ENCODE results near the gene ATP1B3. TPM values are rescaled to one million over a fixed set of nuclear protein-coding genes. Genes with fewer than 3 reads are reported as not detected.

Gene ATP1B3
- total and polyA plus RNA-seq, 4 donors: 6.8 to 30.2 (median 11.3) TPM

GRCh38 chr3:141900343-141900742 lies 23.9 kb downstream of the ATP1B3 start:
- Histone ChIP-seq H3K27me3 (ENCODE audit: control insufficient read depth in 4 of 4, insufficient read depth in 4 of 4, low read length in 3 of 4) (no peaks in the 10 kb centered on the region), H3K36me3 (ENCODE audit: control insufficient read depth in 4 of 4, insufficient read depth in 3 of 4, low read depth in 1 of 4, low read length in 3 of 4) (no peaks in the 10 kb centered on the region), H3K4me1 (ENCODE audit: control insufficient read depth in 4 of 4, insufficient read depth in 4 of 4, low read length in 3 of 4) (no peaks in the 10 kb centered on the region), H3K27ac (ENCODE audit: low read depth in 1 of 2, low read length in 2 of 2) (no peak overlapping the region), H3K4me3 (ENCODE audit: low read depth in 1 of 3, low read length in 3 of 3) (no peak overlapping the region), H3K9ac (ENCODE audit: low read depth in 1 of 2, low read length in 2 of 2) (no peak overlapping the region), H3K9me3 (ENCODE audit: control insufficient read depth in 4 of 4, low read length in 3 of 4) (peaks cover 0 to 7% (median 2%) of the 10 kb centered on the region in 4 donors)
- DNase-seq (ENCODE audit: low spot score): no peak
- over 99% methylated on average over 3 of the region's 3 CpGs for WGBS
- no peak for TF ChIP-seq SP1 (IDR thresholded peaks at IDR 0.05)
- no peak for TF ChIP-seq JUND (IDR thresholded peaks at IDR 0.05)

GRCh38 chr3:141901914-141902313 lies 25.5 kb downstream of the ATP1B3 start:
- no peak overlapping the region for H3K9ac ChIP-seq (ENCODE audit: low read depth in 1 of 2, low read length in 2 of 2)
- no peak for DNase-seq (ENCODE audit: low spot score)
- 80% methylated on average over 2 of the region's 2 CpGs for WGBS
- H3K27me3 ChIP-seq (ENCODE audit: control insufficient read depth in 4 of 4, insufficient read depth in 4 of 4, low read length in 3 of 4): no peaks in the 10 kb centered on the region
- TF ChIP-seq JUND (IDR thresholded peaks at IDR 0.05): no peak
- TF ChIP-seq RAD21 (IDR thresholded peaks at IDR 0.05): no peak
- TF ChIP-seq CTCF (IDR thresholded peaks at IDR 0.05; ENCODE audit: low read depth, low read length, missing input control): no peak
- no peak for TF ChIP-seq YY1 (IDR thresholded peaks at IDR 0.05)
- TF ChIP-seq EGR1 (IDR thresholded peaks at IDR 0.05; ENCODE audit: low read depth in 2 of 2): no peak
- TF ChIP-seq REST (IDR thresholded peaks at IDR 0.05): no peak
- H3K4me1 ChIP-seq (ENCODE audit: control insufficient read depth in 4 of 4, insufficient read depth in 4 of 4, low read length in 3 of 4): no peaks in the 10 kb centered on the region
- H3K9me3 ChIP-seq (ENCODE audit: control insufficient read depth in 4 of 4, low read length in 3 of 4): peaks cover 0 to 7% (median 2%) of the 10 kb centered on the region in 4 donors
- no peaks in the 10 kb centered on the region for H3K36me3 ChIP-seq (ENCODE audit: control insufficient read depth in 4 of 4, insufficient read depth in 3 of 4, low read depth in 1 of 4, low read length in 3 of 4)
- no peak overlapping the region for H3K27ac ChIP-seq (ENCODE audit: low read depth in 1 of 2, low read length in 2 of 2)
- H3K4me3 ChIP-seq (ENCODE audit: low read depth in 1 of 3, low read length in 3 of 3): no peak overlapping the region

DNA sequence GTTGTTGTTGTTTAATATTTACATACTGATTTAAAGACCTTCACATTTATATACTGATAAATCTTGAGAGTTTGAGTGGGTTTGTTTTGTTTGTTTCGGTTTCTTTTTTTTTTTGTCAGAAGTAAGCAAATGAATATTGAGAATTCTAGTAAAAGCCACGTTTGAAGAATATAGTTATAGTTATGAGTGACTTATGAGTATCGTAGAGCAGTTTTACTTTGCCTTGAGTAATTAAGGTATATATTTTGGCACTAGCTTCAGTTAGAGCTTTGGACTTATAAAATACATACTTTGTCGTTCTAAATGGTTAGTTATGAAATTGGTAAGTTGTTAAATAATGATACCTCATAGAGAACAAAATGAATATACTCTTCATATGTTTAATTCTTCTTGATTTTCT lies 27.8 kb downstream of the ATP1B3 start:
- Histone ChIP-seq H3K4me3 (ENCODE audit: low read depth in 1 of 3, low read length in 3 of 3) (no peak overlapping the region), H3K4me1 (ENCODE audit: control insufficient read depth in 4 of 4, insufficient read depth in 4 of 4, low read length in 3 of 4) (no peaks in the 10 kb centered on the region), H3K36me3 (ENCODE audit: control insufficient read depth in 4 of 4, insufficient read depth in 3 of 4, low read depth in 1 of 4, low read length in 3 of 4) (no peaks in the 10 kb centered on the region), H3K27ac (ENCODE audit: low read depth in 1 of 2, low read length in 2 of 2) (no peak overlapping the region), H3K27me3 (ENCODE audit: control insufficient read depth in 4 of 4, insufficient read depth in 4 of 4, low read length in 3 of 4) (no peaks in the 10 kb centered on the region), H3K9me3 (ENCODE audit: control insufficient read depth in 4 of 4, low read length in 3 of 4) (peaks cover 0 to 7% (median 2%) of the 10 kb centered on the region in 4 donors), H3K9ac (ENCODE audit: low read depth in 1 of 2, low read length in 2 of 2) (no peak overlapping the region)
- 70% methylated on average over 4 of the region's 4 CpGs for WGBS
- no peak for DNase-seq (ENCODE audit: low spot score)
- TF ChIP-seq RAD21 (IDR thresholded peaks at IDR 0.05) (no peak), ATF3 (IDR thresholded peaks at IDR 0.05) (no peak), FOXA2 (IDR thresholded peaks at IDR 0.05) (no peak), RXRA (IDR thresholded peaks at IDR 0.05) (no peak), FOXA1 (IDR thresholded peaks at IDR 0.05) (no peak), MAX (IDR thresholded peaks at IDR 0.05) (no peak), YY1 (IDR thresholded peaks at IDR 0.05) (no peak), TAF1 (conservative IDR thresholded peaks at IDR 0.05) (no peak), NR2F2 (IDR thresholded peaks at IDR 0.05) (no peak), GABPA (IDR thresholded peaks at IDR 0.05 in 1 of 2, conservative IDR thresholded peaks at IDR 0.05 in 1 of 2) (no peak), SP1 (IDR thresholded peaks at IDR 0.05) (no peak), JUND (IDR thresholded peaks at IDR 0.05) (no peak), CTCF (IDR thresholded peaks at IDR 0.05; ENCODE audit: low read depth, low read length, missing input control) (no peak), EGR1 (IDR thresholded peaks at IDR 0.05; ENCODE audit: low read depth in 2 of 2) (no peak), HNF4G (IDR thresholded peaks at IDR 0.05) (no peak), HNF4A (conservative IDR thresholded peaks at IDR 0.05) (no peak)
- TF ChIP-seq, protein P1, sequence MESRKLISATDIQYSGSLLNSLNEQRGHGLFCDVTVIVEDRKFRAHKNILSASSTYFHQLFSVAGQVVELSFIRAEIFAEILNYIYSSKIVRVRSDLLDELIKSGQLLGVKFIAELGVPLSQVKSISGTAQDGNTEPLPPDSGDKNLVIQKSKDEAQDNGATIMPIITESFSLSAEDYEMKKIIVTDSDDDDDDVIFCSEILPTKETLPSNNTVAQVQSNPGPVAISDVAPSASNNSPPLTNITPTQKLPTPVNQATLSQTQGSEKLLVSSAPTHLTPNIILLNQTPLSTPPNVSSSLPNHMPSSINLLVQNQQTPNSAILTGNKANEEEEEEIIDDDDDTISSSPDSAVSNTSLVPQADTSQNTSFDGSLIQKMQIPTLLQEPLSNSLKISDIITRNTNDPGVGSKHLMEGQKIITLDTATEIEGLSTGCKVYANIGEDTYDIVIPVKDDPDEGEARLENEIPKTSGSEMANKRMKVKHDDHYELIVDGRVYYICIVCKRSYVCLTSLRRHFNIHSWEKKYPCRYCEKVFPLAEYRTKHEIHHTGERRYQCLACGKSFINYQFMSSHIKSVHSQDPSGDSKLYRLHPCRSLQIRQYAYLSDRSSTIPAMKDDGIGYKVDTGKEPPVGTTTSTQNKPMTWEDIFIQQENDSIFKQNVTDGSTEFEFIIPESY (IDR thresholded peaks at IDR 0.05): no peak

All from liver (tissue), 9 donors.